HFF-Myc (cell line): ENCODE measurements around the gene OPRM1.

ENCODE experiments used
- DNase-seq: peaks from one replicate; pipeline ENCODE4 v3.0.0-alpha.2; 2011; ENCODE audit warnings: low read depth; ENCODE audit errors: extremely low read depth
- H3K4me3 ChIP-seq: replicated peaks from 2 replicates; pipeline ENCODE4 v1.5.1; 2011; ENCODE audit warnings: low read depth, mild to moderate bottlenecking, control low read depth, low read length
- CTCF ChIP-seq: IDR thresholded peaks from 2 replicates; pipeline ENCODE4 v1.5.1; 2012; ENCODE audit warnings: mild to moderate bottlenecking, low read depth, low read length, control low read depth; ENCODE audit errors: missing control alignments

OPRM1 gene

DNA sequence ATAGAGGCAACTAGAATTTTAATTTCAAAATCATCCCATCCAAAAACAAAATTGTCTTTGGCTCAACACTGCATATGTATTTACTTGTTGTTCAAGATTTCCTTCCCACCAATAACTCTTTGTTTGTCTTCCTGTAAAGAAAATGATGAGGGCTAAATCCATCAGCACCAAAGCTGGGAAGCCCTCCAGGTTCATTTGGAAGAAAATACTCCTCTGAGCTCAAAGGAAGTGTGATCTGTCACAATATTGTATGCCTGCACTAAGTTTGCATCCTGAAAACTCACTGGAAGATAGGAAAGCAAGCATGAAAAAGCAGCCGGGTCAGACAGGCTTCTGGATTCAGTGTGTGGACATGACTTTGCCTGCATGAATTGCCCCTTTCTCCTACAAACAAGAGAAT, 28.7 kb upstream of the OPRM1 start:
- DNase-seq, result no peak
- no peak overlapping the region for H3K4me3 ChIP-seq
- no peak for TF ChIP-seq CTCF

GRCh38 chr6:154012852-154013251, 26.2 kb upstream of the OPRM1 start:
- TF ChIP-seq CTCF, result no peak
- DNase-seq, result no peak
- no peak overlapping the region for H3K4me3 ChIP-seq

DNA sequence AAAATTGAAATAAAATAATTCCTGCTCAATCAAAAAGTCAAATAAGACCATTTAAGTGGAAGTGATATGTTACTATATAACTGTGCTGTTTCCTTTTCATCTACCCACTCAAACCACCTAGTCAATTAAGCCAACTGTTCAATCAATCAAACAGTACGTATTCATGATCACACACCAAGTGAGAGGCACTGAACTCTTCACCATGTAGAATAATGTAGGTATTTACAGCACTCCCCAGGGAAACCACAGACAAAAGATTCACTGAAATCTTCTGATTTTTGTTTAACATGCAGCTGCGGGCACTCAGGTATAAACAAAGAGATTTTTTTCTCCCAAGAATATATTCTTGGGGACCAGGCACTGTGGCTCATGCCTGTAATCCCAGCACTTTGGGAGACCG, 21.3 kb upstream of the OPRM1 start:
- no peak overlapping the region for H3K4me3 ChIP-seq
- TF ChIP-seq CTCF, result no peak
- no peak for DNase-seq

GRCh38 chr6:154030646-154031045, 8.4 kb upstream of the OPRM1 start:
- DNase-seq, result no peak
- no peak for TF ChIP-seq CTCF
- no peak overlapping the region for H3K4me3 ChIP-seq

DNA sequence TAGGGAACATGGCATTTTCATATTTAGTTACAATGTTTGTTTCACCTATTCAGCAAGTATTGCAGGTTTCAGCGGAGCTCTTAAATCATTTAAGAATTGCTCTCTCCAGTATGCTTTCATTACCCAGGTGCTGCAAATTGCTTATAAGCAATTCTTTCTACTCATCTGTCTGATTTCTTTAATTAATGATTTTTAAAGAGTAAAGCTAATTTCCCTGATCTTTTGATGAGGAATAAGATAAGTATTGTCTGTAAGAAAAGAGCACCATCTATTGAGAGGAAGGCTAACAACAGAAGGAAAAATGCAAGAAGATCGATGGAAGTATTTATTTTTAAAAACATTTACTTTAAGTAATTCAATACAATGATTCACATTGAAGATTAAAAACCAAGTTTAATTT, 2.0 kb downstream of the OPRM1 start:
- TF ChIP-seq CTCF, result no peak
- no peak for DNase-seq
- H3K4me3 ChIP-seq, result no peak overlapping the region

DNA sequence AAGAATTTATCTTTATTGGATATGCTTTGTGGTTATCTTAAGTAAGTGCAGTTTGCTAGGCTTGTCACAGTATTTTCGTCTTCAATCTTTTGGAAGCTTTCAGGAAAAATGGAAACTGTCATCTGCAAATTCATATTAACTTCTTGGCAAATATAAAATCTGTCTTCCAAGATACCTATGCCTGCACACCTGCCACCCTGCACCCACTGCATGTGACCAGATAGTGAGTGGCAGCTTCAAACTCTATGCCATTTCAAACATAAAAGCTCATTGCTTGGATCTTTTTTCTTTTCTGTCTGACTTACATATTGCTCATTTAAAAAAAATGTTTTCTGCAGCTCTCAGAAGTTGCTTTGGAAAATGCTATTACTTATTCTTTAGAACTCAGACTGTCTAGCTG, 14.1 kb downstream of the OPRM1 start:
- no peak for DNase-seq
- H3K4me3 ChIP-seq, result no peak overlapping the region

More for the DNA sequence above, 14.1 kb downstream of the OPRM1 start:
- TF ChIP-seq CTCF, result no peak
